T-helper 2 cell (primary cell): ENCODE data around the gene ATXN1.

Experiments
- DNase-seq, 5 experiments: peaks; one replicate each; pipeline versions ENCODE4 v3.0.0 to v3.0.0-alpha.2; 2012 to 2022

The ATXN1 gene

DNA sequence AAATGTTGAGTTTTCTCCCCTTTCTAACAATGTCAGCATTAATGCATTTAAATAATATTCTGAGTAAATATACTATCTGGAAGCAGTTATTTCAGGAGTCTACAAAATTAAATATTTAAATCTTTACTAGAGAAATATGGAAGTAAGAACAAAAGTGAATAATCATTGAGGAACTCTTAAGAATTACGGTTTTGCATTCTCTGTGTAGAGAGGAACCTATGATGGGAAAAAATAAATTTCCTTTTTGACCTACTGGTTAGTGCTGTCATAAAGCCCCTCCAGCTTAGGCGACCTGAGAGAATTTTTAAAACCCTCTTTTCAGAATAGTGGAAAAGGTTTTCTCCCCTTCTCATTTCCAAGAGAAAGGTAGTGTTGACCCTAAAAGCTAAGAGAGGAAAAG lies 64.8 kb downstream of the ATXN1 start:
- DNase-seq = no peak

DNA sequence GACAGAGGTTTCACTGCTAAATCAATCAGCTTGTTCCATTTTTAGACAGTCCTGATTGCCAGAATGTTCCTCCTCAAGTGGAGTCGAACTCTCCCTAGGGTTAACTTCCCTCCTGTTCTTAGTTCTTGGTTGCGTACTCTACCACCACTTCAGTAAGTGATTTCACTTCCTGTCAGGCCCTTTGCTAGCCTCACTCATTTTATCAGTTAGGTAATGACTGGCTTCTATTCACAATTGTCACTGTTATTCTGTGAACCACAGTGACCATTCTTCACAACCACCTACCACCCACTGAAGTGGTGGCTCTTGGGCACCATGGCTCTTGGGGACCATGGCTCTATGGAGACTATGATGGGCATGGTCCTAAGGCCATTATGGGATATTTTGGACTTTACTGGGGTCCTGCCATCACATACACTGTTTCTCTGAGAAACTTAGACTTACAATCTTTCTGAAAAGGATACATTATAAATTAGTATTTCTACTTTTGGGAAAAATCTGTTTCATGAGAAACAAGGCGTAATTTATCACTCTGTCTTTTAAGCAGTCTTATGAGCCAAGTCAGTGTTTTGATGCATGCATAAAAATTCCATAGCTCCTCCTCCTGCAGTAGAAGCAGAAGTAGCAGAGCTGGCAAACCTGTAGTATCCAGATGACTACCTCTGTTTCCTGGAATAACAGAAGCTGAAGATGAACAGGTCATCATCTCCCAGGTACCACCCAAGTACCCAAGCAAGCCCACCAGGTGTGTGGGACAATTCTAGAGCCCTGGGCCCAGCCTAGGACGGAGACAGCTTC lies 66.3 kb downstream of the ATXN1 start:
- DNase-seq = peak in 1 of 5 experiments; percentile 87

DNA sequence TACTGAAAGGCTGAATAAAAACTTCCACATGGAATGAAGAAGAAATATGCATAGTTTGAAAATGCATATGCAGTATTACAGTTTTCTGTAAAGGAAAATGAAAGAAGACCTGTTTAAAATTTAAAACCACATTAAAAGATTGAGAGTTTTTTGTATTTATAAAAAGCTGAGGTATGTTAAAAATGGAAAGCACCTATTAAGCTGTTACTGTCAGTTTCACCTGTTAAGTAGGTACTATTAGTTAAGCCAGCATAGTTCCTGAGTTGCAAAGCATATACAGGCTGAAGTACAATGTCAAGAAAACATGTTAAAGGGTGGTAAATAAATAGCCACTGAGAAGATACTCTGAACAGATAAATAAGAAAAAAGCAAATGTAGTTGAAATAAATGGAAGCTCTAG lies 69.9 kb downstream of the ATXN1 start:
- no peak for DNase-seq

DNA sequence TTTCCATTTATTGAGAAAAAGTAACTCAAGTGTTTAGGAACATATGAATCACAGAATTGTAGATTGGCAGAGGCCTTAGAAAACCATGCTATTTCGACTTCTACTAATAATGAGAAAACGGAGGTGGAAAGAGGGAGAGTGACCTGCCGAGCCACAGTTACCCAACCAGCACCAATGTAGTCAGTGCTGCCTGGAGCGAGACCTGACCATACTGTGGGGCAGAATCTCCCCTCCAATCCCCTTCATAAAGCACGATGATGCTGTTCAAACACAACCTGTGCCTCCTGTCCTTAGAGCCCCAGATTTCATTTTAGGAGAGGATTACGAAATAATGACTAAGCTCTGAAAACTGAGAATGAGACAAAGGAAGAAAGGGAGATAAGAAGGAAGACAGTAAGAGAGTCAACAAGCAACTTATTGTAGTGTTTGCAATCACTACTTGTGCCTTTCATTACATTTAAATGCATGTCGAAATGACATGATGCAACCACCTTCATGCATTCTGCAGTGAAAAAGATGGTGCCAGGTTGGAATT lies 70.6 kb downstream of the ATXN1 start:
- peak in 2 of 5 experiments; percentile 51 to 54 for DNase-seq

DNA sequence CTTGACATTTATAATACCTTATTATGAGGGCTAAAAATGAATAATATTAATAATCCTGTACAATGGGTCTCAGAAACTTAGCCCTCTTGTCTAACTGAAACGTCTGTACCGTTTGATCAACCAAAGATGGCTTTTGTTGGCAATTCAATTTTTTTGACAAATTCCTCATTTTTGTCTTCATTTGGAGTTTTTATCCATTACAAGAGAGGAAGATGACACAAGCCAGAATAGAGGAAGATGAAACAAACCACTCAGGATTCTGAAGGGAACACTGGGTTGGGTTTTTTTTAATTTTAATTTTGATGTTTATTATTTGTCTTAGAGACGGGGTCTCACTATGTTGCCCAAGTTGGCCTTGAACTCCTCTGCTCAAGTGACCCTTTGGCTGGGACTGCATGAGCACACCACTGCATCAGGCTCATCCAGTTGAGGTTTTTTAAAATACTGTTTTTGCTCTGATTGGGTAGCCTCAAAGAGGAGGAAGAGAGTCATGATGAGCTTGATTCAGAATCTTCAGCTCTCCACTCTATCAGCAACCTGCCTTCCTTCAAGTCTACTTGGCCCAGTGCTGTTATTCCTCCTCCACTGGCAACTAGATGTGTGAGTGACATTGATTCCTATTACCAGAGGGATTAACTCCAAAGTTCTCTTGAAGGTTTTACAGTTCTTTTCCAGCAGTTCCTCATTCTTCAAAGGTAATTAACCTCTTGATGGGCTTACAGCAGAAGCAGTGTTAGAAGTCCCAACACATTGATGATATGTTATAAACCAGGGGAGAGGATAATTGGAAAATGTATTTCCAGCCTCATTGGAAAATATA lies 71.3 kb downstream of the ATXN1 start:
- peak in 1 of 5 experiments; percentile 48 for DNase-seq

DNA sequence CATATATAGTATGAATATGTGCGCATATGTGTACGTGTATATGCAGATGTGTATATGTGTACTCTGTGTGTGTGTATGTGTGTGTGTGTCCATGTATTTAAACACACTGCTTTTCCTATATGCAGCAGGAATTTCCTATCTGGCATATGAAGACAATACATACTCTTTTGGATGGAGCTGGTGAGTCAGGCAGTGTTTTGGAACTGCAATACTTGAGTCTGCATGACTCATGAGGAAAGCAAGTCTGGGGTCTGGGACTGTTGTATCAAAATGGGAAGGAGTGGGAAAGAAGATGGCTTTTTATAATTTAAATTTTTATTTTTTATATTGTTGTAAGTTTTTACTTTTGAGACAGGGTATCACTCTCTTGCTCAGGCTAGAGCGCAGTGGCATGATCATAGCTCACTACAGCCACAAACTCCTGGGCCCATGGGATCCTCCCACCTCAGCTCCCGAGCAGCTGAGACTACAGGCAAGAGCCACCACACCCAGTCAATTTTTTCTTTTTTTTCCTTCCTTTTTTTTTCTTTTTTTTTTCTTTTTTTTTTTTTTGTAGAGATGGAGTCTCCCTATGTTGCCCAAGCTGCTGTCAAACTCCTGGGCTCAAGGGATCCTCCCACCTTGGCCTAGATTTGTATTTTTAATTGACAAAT lies 72.2 kb downstream of the ATXN1 start:
- DNase-seq = no peak

DNA sequence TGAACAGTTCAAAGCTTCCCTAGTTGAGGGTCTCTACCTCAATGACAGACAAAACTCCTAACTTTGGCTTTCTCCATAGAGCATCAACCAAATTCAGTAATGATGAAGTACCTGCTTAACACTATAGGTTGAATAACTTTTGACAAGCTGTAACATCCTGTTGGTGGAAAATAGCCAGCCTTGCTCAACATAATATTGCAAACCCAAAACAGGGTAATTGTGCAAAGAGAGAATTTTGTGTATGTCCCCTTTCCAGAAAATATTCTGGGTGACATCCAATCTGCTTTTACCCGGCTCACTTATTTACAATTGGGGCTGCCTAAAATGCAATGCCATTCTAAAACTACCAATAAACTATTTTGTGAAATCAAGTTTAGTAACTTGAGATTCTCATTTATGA lies 72.8 kb downstream of the ATXN1 start:
- no peak for DNase-seq

DNA sequence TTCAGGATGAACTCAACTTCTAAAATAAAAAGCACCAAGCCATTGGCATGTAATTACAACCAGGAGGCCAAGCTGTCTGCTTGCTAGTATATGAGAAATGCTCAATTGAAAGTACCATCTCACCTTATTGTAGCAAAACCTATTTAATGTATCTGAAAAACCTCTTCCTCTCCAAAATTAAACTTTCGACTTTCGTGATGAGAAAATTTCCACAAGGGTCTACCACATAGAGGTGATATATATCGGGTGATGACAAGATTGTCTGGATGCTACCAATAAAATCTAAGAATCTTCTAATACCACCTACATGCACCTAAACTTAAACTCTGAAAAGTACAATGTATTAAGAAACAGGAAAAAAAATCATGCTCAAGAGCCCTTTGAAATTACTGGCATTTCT lies 74.2 kb downstream of the ATXN1 start:
- peak in 1 of 5 experiments; percentile 77 for DNase-seq

DNA sequence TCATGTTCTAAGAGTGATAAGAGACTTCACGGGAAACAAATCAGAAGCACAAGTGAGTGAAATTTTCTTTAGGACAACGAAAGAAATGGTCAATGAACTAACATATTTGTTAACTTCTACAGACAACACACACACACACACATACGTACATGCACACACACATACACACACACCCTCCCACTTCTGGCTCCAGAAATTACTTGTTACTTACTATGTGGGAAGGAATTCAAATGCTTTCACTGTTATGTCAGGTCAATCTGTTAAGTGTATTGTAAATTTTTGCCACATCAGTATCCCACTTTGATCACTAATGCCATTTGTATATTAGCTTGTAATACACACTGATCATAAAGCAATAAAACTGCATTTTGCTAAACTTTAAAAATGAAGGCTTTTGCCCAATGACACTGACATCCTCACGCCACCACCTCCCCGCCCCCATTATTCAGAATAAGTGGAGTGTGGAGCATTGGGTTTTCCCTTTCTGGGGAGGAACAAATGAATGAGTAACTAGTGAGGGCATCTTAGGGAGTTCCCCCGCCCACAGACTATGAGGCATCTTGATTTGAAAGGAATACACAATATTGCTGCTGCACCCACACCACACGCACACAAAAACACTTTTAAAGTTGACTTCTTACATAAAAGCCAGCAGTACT lies 76.2 kb downstream of the ATXN1 start:
- DNase-seq = peak in 3 of 5 experiments; percentile 58 to 86 (median 75)

DNA sequence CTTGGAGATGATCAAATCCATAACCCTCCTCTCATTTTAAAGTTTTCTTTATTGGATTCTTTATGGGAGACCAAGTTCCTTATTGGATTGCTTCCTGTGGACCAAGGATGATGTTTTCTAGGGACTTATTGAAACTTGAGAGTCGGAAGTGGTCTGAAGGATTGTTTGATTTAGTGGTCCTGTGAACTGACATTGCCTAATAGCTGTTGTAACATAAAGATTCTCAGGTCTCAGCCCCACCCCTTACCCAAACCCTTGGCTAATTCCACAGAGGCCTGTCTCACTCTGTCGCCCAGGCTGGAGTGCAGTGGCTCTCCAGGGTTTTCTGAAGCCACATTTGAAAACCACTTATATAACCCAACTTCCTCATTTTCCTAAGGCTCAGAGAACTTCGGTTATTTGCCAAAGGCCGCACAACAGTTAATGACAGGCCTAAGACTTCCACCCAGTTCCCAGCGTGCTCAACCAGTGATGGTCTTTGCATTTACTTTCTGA lies 77.0 kb downstream of the ATXN1 start:
- DNase-seq = no peak

DNA sequence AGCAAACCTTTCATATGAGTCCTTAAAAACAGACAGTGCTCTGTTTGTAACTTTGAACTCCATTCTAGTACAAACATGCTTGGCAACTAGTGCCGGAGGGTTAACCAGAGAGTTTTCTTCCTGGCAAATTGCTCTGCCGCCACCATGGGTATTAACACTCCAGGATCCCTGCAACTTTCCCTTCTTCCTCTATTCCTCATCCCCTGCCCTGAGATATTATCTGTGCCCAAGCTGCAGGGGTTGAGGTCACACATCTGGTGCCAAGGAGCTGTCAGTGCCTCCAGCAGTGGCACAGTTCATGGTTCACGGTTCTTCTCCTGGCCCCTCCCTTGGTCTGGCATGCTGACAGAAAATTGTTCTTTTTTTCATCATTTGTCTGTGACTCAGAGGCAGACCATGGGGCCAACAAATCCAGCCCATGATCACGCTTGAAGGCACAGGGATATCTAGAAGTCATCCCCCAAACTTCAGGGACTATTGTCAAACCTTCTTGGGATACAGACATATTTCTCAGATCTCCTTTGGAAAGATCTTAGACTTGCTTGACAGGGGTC lies 77.5 kb downstream of the ATXN1 start:
- DNase-seq = no peak

DNA sequence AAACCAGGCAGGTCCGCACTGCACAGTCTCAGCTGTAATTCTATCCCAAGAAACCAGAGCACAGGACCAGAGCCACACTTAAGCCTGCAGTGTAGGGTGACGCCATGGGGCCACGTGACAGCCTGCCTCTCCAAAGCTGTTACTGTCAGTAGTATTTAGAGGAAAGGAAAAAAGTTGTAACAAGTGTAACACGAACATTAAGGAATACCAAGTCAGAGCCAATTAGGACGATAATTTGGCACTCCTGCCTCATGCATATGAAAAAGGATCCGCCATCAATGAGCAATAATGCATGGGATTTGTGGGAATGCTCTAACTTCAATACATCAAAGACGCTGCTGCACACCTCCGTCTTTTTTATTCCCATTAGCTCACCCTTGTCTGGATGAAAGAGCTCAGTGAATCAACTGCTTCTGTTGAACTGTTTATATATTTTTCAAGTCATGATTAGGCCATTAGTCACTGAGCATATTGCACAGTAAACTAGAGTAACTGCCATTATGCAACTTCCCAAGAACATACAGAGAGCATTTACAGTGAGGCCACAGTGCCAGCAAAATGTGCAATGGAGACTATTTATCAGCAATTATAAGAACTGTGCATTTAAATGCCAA lies 79.9 kb downstream of the ATXN1 start:
- no peak for DNase-seq

DNA sequence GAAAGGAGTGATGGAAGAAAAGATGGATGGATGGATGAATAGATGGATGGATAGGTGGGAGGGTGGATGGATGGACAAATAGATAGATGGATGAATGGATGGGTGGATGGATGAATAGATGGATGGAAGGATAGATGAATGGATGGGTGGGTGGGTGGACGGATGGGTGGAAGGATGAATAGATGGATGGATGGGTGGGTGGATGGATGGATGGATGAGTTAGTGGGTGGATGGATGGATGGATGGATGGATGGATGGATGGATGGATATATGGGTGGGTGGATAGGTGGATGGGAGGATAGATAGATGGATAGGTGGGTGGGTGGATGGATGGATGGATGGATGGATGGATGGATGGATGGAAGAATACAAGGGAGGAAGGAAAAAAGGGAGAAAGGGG lies 82.2 kb downstream of the ATXN1 start:
- DNase-seq = no peak

DNA sequence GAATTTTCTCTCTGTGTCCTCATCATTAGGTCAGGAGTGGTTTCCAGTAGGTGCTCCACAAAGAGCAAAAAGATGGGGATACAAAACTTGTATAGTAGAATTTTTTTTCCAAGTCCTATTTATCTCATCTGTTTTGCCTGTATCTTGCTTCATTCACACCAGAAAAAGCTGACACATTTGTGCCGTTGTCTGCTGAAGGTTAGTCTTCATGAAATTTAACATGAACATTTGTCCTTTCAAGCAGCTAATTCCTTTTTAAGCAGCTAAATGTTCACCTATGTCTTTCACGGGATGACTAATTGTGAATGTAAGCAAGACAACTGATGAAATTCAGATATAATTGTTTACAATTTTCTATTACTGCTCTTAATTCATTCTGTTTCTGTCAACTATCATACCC lies 83.8 kb downstream of the ATXN1 start:
- DNase-seq = peak in 1 of 5 experiments; percentile 44

DNA sequence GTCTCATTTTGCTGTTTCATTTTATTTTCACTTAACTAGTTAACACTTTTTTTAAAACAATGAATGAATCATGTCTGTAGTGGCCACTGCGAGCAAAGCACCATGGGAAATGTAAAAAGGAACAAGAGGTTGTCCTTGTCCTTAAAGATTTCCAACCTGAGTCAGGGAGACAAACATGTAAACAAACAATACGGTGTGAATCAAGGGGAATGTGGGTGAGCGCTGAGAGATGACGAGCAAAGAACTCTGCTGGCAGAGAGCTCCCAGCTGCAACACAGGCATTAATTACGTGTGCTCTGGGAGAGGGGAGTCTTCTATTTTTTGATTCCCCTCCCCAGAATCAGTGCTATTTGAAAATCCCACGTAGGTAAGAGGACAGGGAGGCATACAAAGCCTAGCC lies 84.3 kb downstream of the ATXN1 start:
- no peak for DNase-seq

DNA sequence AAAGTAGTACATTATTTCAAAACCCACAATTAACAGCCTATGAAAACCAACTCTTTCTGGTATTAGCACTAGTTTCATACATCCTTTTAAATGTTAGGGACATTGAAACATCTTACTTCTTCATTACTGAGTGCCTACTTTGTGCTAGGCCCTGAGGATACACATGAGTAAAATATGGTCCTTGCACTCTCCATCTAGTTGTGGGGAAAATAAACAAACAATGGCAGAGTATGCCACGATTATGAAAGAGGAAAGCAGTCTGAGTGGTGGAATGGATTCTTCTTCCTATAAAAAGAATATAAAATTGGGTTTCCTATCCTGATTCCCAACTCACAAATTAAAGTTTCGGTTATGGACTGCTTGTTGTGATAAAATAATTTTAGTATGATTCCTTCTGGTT lies 84.9 kb downstream of the ATXN1 start:
- DNase-seq = no peak

DNA sequence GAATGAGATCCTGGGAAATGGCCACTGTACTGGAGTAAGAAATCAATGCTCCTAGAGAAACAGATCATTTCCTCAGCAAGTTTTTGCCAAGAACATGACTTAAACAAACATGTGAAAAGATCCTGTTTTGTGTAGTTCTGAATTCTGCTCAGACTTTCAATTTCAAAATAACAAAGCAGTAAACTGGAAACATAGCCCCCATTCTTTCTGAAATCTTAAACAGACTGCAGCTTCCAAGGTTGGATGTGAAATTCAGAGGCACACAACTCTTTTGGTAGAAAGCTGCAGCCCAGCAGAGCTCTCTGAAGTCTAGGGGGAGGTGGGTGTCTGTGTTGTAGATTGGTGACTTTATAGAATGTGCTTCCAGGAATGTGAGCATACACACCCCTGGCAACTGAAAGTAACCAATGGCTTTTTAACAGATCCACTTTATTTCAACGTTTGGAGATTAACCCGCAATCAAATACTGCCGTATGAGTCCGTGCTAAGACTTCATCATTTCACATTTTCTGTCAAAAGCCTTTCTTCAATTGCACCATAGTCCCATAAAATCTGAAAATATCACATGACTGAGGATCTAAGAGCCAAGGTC lies 86.4 kb downstream of the ATXN1 start:
- no peak for DNase-seq

DNA sequence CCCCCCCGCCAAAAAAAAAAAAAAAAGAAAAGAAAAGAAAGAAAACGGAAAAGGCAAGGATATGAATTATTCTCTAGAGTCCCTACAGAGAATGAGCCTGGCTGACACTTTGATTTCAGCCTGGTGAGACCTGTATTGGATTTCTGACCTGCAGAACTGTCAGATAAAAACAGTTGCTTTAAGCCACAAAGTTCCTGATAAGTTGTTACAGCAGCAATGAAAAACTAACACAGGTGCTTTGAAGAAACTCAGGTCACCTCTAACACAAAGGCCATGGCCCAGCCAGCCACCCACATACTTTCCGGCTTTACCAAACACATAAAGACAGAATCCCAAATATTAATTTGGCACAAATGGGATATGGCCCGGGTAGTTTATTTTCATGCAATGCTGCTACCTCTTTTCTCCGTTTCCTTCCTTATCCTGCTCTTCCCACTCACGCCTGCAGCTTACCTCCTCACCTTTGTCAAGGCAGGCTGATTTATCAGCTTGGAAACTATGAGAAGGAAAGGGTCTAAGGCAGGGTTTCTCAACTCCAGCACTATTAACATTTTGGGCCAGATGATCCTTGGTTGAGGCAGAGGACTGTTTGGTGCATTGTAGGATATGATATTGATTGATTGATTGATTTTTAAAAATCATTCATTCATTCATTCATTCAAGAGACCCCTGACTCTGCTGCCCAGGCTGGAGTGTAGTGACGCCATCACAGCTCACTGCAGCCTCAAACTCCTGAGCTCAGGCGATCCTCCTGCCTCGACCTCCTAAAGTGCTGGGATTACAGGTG lies 88.1 kb downstream of the ATXN1 start:
- no peak for DNase-seq

DNA sequence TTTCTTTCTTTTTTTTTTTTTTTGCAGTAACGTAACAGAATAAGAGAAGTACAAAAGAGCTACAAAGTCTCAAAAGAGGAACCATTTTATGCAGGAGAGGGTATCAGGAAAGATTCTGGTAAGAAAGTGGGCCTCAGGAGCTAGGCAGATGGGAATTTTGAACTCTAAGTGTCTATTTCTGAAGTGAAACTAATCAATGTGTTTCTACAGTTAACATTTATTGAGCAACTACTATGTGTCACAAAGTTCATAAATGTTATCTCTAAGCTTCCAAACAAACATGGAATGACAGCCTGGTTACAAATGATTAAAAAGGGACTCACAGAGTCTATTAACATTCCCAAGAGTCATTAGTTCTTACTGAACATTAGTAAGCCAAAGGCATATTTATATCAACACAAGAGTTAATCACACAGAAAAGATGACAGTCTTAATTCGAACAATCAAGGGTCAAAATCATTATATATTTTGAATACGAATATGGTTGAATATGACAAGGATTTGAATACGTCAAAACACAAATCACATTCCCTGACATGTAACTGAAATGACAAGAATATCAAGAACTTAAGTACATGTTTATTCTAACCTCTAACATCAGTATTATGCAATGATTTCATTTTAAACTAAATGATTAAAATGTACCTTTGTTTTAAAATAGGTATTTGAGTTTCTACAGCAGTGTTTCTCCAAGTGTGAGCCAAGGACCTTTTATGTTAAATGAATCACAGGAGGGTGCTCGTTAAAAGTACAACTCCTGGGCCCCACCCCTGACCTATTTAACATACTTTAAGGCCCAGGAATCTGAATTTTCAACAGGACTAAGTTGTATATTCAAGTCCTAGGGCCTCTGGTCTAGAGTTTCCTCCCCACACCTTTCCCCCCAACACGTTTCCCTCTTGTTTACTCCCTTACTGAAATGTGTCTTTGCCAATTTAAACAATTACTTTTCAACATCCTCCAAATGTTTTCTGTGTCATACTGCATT lies 89.7 kb downstream of the ATXN1 start:
- peak in 1 of 5 experiments; percentile 39 for DNase-seq
